Upper lobe of left lung (tissue), 6 donors: ENCODE data around the gene EFEMP2. TPM values are rescaled to one million over a fixed set of nuclear protein-coding genes. Genes with fewer than 3 reads are reported as not detected.
A peak's percentile ranks its signal among the peaks of the same experiment; 100 is the strongest.

ENCODE experiments used
- ATAC-seq, 2 donors: fragments of 200-7000 bp; cut with Tn5 transposase; one replicate each; pipeline ENCODE4 v1.9.1; 2022; ENCODE audit warnings: mild to moderate bottlenecking in 2 of 2, moderate library complexity in 2 of 2; ENCODE audit not compliant: low FRiP score in 2 of 2
- DNase-seq, 2 donors: peaks; one replicate each; pipeline ENCODE4 v3.0.0-alpha.2; 2019 to 2020
- H3K27ac ChIP-seq, 4 donors: fragments of 200-600 bp; sonication (generic); one replicate each; pipeline ENCODE4 v1.5.1; 2016 to 2019
- H3K27me3 ChIP-seq, 4 donors: fragments of 200-600 bp; sonication (generic); one replicate each; pipeline ENCODE4 v1.5.1; 2017 to 2019
- H3K36me3 ChIP-seq, 4 donors: fragments of 200-600 bp; sonication (generic); one replicate each; pipeline ENCODE4 v1.5.1; 2016 to 2019
- H3K4me1 ChIP-seq, 4 donors: fragments of 200-600 bp; sonication (generic); one replicate each; pipeline ENCODE4 v1.5.1; 2018 to 2019
- H3K4me3 ChIP-seq, 4 donors: fragments of 200-600 bp; sonication (generic); one replicate each; pipeline ENCODE4 v1.5.1; 2017 to 2019; ENCODE audit warnings: mild to moderate bottlenecking in 2 of 4, moderate library complexity in 1 of 4
- H3K9me3 ChIP-seq, 4 donors: fragments of 200-600 bp; sonication (generic); one replicate each; pipeline ENCODE4 v1.5.1; 2018 to 2019
- EP300 ChIP-seq, 4 donors: sonication (generic); formaldehyde crosslinking; IDR thresholded peaks; one replicate each; pipeline ENCODE4 v1.5.1; 2017; ENCODE audit warnings: antibody characterized with exemption in 4 of 4, control low read depth in 2 of 4
- POLR2A ChIP-seq, 4 donors: fragments of 450-650 bp; IDR thresholded peaks; one replicate each; pipeline ENCODE4 v1.5.1; 2016 to 2017; ENCODE audit warnings: antibody characterized with exemption in 4 of 4, mild to moderate bottlenecking in 2 of 4
- POLR2AphosphoS5 ChIP-seq, 2 donors: sonication (generic); formaldehyde crosslinking; IDR thresholded peaks; one replicate each; pipeline ENCODE4 v1.5.1; 2017; ENCODE audit warnings: antibody characterized with exemption in 2 of 2
- WGBS, 2 donors: methylation state at CpG; one replicate each; pipeline ENCODE4 v1.1.5; 2017 to 2018; 5-methylcytosine and 5-hydroxymethylcytosine counted together
- total RNA-seq, 6 donors: library from RNA; depleted of rRNA in 4 of 6; stranded (reverse); fragments of >200 nt in 4 of 6; gene quantifications; one replicate each; pipeline versions ENCODE4 v1.1.0 to v1.2.1, GENCODE V29; 2016 to 2021
- TF ChIP-seq, protein P1 (sequence below), 6 experiments: fragments of 450-650 bp in 4 of 6; fragments of 200-600 bp in 2 of 6; sonication (generic) in 2 of 6; IDR thresholded peaks; one replicate each; pipeline ENCODE4 v1.5.1; 2016 to 2019; ENCODE audit warnings: antibody characterized with exemption in 6 of 6
- donor health status: DM: no; HTN: no; CAD: no; lungs with moderate emphysema.
- donor health status: DM: no; HTN: yes; CAD: no; lungs with severe emphysema.

Gene EFEMP2
- total RNA-seq, 6 donors from 2014 or later = 28.8 to 79.6 (median 65.3) TPM

- no peaks in the 10 kb centered on the region for H3K9me3 ChIP-seq
- peaks cover 13 to 28% (median 23%) of the 10 kb centered on the region in 4 donors for H3K4me1 ChIP-seq
- DNase-seq (peak in 1 of 2 donors; percentile 56), ATAC-seq (no peak)
- no peaks in the 10 kb centered on the region for H3K27me3 ChIP-seq
- 86 to 87% methylated on average over 17 to 28 of the region's 28 CpGs for WGBS, 2 donors
- H3K27ac ChIP-seq = peak overlapping the region in 1 of 4 donors; percentile 56
- no peak for TF ChIP-seq EP300 (IDR thresholded peaks at IDR 0.05)
- TF ChIP-seq, protein P1, sequence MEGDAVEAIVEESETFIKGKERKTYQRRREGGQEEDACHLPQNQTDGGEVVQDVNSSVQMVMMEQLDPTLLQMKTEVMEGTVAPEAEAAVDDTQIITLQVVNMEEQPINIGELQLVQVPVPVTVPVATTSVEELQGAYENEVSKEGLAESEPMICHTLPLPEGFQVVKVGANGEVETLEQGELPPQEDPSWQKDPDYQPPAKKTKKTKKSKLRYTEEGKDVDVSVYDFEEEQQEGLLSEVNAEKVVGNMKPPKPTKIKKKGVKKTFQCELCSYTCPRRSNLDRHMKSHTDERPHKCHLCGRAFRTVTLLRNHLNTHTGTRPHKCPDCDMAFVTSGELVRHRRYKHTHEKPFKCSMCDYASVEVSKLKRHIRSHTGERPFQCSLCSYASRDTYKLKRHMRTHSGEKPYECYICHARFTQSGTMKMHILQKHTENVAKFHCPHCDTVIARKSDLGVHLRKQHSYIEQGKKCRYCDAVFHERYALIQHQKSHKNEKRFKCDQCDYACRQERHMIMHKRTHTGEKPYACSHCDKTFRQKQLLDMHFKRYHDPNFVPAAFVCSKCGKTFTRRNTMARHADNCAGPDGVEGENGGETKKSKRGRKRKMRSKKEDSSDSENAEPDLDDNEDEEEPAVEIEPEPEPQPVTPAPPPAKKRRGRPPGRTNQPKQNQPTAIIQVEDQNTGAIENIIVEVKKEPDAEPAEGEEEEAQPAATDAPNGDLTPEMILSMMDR (IDR thresholded peaks at IDR 0.05) = no peak
- no peak for TF ChIP-seq POLR2A (IDR thresholded peaks at IDR 0.05)
- TF ChIP-seq POLR2AphosphoS5 (IDR thresholded peaks at IDR 0.05) = no peak
- H3K36me3 ChIP-seq = peaks cover 6 to 48% (median 30%) of the 10 kb centered on the region in 4 donors
- no peak overlapping the region for H3K4me3 ChIP-seq
Observed at GRCh38 chr11:65883786-65884715, 11.5 kb upstream of the EFEMP2 start.

DNA sequence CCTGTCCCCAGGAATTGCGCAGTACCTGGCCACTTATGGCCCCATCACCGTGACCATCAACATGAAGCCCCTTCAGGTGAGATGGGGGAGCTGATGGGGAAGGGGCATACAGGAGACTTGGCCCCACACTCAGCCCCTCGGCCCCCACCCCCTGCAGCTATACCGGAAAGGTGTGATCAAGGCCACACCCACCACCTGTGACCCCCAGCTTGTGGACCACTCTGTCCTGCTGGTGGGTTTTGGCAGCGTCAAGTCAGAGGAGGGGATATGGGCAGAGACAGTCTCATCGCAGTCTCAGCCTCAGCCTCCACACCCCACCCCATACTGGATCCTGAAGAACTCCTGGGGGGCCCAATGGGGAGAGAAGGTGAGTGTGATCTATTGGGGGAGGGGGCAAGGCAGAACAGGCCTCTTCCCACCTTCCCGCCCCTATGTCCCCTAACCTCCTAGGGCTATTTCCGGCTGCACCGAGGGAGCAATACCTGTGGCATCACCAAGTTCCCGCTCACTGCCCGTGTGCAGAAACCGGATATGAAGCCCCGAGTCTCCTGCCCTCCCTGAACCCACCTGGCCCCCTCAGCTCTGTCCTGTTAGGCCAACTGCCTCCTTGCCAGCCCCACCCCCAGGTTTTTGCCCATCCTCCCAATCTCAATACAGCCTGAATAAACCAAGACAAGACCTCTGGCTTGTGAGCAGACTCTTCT is 10.6 kb upstream of the EFEMP2 start:
- Histone ChIP-seq H3K36me3 (peaks cover 6 to 48% (median 30%) of the 10 kb centered on the region in 4 donors), H3K27me3 (no peaks in the 10 kb centered on the region), H3K4me1 (peaks cover 8 to 24% (median 18%) of the 10 kb centered on the region in 4 donors), H3K4me3 (no peak overlapping the region), H3K27ac (no peak overlapping the region), H3K9me3 (no peaks in the 10 kb centered on the region)
- DNase-seq (no peak), ATAC-seq (no peak)
- WGBS, 2 donors = 86 to 92% methylated on average over 11 to 13 of the region's 13 CpGs
- TF ChIP-seq POLR2AphosphoS5 (IDR thresholded peaks at IDR 0.05) (no peak), EP300 (IDR thresholded peaks at IDR 0.05) (no peak)

GRCh38 chr11:65882120-65883057 is 9.8 kb upstream of the EFEMP2 start:
- H3K27ac ChIP-seq = no peak overlapping the region
- TF ChIP-seq POLR2A (IDR thresholded peaks at IDR 0.05) (no peak), POLR2AphosphoS5 (IDR thresholded peaks at IDR 0.05) (no peak), EP300 (IDR thresholded peaks at IDR 0.05) (no peak)
- TF ChIP-seq, protein P1 (IDR thresholded peaks at IDR 0.05) = no peak
- peaks cover 2 to 16% (median 12%) of the 10 kb centered on the region in 4 donors for H3K4me1 ChIP-seq
- H3K36me3 ChIP-seq = peaks cover 6 to 48% (median 30%) of the 10 kb centered on the region in 4 donors
- ATAC-seq (no peak), DNase-seq (peak in 1 of 2 donors; percentile 63)
- no peaks in the 10 kb centered on the region for H3K9me3 ChIP-seq
- H3K4me3 ChIP-seq = no peak overlapping the region
- H3K27me3 ChIP-seq = no peaks in the 10 kb centered on the region
- WGBS, 2 donors = 89 to 91% methylated on average over 23 to 30 of the region's 30 CpGs

DNA sequence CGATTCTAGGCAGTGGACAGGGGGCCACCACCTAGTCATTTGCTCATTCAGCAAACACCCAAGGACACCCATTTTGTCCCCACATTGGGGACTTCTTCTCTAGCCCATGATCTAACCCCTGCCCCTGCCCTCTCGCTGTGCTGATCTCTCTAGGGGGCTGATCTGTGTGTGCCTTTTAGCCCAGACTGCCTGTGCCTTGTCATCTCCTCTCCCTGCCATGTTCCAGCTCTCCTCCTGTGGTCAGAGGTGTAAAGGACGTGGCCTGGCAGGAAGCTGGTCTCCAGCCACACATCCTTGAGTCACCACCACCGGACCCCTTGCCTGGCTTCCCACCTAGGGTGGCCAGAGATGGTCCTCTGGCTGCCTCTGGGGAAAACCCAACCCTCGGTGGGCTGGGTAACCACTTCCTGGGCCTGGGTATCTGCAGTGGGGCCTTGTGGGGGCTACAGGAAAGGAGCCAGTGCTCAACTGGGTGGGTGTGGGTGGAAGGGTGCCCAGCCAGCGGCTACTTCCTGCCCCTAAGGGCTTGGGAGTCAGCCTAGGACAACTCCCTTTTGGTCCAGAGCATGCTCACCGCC is 8.3 kb upstream of the EFEMP2 start:
- TF ChIP-seq POLR2AphosphoS5 (IDR thresholded peaks at IDR 0.05) (no peak), POLR2A (IDR thresholded peaks at IDR 0.05) (no peak), EP300 (IDR thresholded peaks at IDR 0.05) (no peak)
- TF ChIP-seq, protein P1 (IDR thresholded peaks at IDR 0.05) = no peak
- no peaks in the 10 kb centered on the region for H3K9me3 ChIP-seq
- DNase-seq (no peak), ATAC-seq (no peak)
- peaks cover 6 to 39% (median 30%) of the 10 kb centered on the region in 4 donors for H3K36me3 ChIP-seq
- peak overlapping the region in 2 of 4 donors; percentile 12 to 35 for H3K27ac ChIP-seq
- no peaks in the 10 kb centered on the region for H3K27me3 ChIP-seq
- peak overlapping the region in 1 of 4 donors; percentile 13 for H3K4me3 ChIP-seq
- peaks cover 0 to 11% (median 8%) of the 10 kb centered on the region in 4 donors for H3K4me1 ChIP-seq
- 50 to 94% methylated on average over 3 to 6 of the region's 7 CpGs for WGBS, 2 donors
